MM.1S (cell line): ENCODE results near the gene CARD10.
A peak's percentile ranks its signal among the peaks of the same experiment; 100 is the strongest.

Experiments
- DNase-seq: peaks from one replicate; pipeline ENCODE4 v3.0.0-alpha.2; 2015
- H2AFZ ChIP-seq: fragments of 300-600 bp; sonication (generic); 2 replicates; pipeline ENCODE4 v1.6.0; 2016; ENCODE audit warnings: antibody characterized with exemption, low read length
- H3F3A ChIP-seq: fragments of 300-600 bp; sonication (generic); 2 replicates; pipeline ENCODE4 v1.6.1; 2016; ENCODE audit warnings: mild to moderate bottlenecking, antibody characterized with exemption, low read length, moderate library complexity, mixed read lengths; ENCODE audit not compliant: insufficient read depth
- H3K27ac ChIP-seq: fragments of 300-600 bp; sonication (generic); 2 replicates; pipeline ENCODE4 v1.5.1; 2016; ENCODE audit warnings: mild to moderate bottlenecking, low read length
- H3K27me3 ChIP-seq: fragments of 300-600 bp; sonication (generic); replicated peaks from 2 replicates; pipeline ENCODE4 v1.6.0; 2016; ENCODE audit warnings: low read length; ENCODE audit not compliant: insufficient read depth
- H3K36me3 ChIP-seq: fragments of 300-600 bp; sonication (generic); replicated peaks from 2 replicates; pipeline ENCODE4 v1.6.1; 2016; ENCODE audit warnings: mild to moderate bottlenecking, low read length, mixed read lengths; ENCODE audit not compliant: insufficient read depth
- H3K4me1 ChIP-seq: fragments of 300-600 bp; sonication (generic); 2 replicates; pipeline ENCODE4 v1.6.1; 2016; ENCODE audit warnings: low read length, mixed read lengths
- H3K4me2 ChIP-seq: fragments of 300-600 bp; sonication (generic); 2 replicates; pipeline ENCODE4 v1.6.0; 2016; ENCODE audit warnings: low read depth, low read length
- H3K4me3 ChIP-seq: fragments of 300-600 bp; sonication (generic); 2 replicates; pipeline ENCODE4 v1.5.1; 2016; ENCODE audit warnings: low read length, mixed read lengths
- H3K79me2 ChIP-seq: fragments of 300-600 bp; sonication (generic); 2 replicates; pipeline ENCODE4 v1.6.1; 2016; ENCODE audit warnings: mixed run types, low read length, mixed read lengths
- H3K9ac ChIP-seq: fragments of 300-600 bp; sonication (generic); 2 replicates; pipeline ENCODE4 v1.6.1; 2016; ENCODE audit warnings: low read length, mixed read lengths
- H3K9me2 ChIP-seq: fragments of 300-600 bp; sonication (generic); replicated peaks from 2 replicates; pipeline ENCODE4 v1.6.1; 2016; ENCODE audit warnings: mild to moderate bottlenecking, low read length, mixed read lengths; ENCODE audit not compliant: insufficient read depth
- H3K9me3 ChIP-seq: fragments of 300-600 bp; sonication (generic); replicated peaks from 2 replicates; pipeline ENCODE4 v1.6.1; 2016; ENCODE audit warnings: mild to moderate bottlenecking, low read length, mixed read lengths; ENCODE audit not compliant: insufficient read depth
- H4K20me1 ChIP-seq: fragments of 300-600 bp; sonication (generic); 2 replicates; pipeline ENCODE4 v1.6.1; 2016; ENCODE audit warnings: mild to moderate bottlenecking, low read length, moderate library complexity, mixed read lengths; ENCODE audit not compliant: insufficient read depth
- CTCF ChIP-seq: fragments of 300-600 bp; sonication (generic); IDR thresholded peaks from 2 replicates; pipeline ENCODE4 v1.5.1; 2016; ENCODE audit warnings: antibody characterized with exemption, low read length, mixed read lengths
- EZH2 ChIP-seq: fragments of 300-600 bp; sonication (generic); optimal IDR thresholded peaks from 2 replicates; pipeline ENCODE3; 2017; ENCODE audit warnings: low read depth, mild to moderate bottlenecking, antibody characterized with exemption, low read length, mixed read lengths
- EZH2phosphoT487 ChIP-seq: fragments of 300-600 bp; sonication (generic); IDR thresholded peaks from 2 replicates; pipeline ENCODE4 v1.6.1; 2018; ENCODE audit warnings: antibody characterized with exemption, low read length

Gene CARD10

GRCh38 chr22:37564111-37564711 is 45.0 kb upstream of the CARD10 start:
- Histone ChIP-seq H3K27ac (no peak overlapping the region), H3K9ac (no peak overlapping the region)

GRCh38 chr22:37563153-37564081 is 44.2 kb upstream of the CARD10 start:
- no peak overlapping the region for H3K4me2 ChIP-seq
- no peaks in the 10 kb centered on the region for H3K79me2 ChIP-seq
- peaks cover 19% of the 10 kb centered on the region for H3K4me1 ChIP-seq
- no peaks in the 10 kb centered on the region for H3K9me2 ChIP-seq
- no peak overlapping the region for H3K9ac ChIP-seq
- H3K27me3 ChIP-seq, result peaks cover 36% of the 10 kb centered on the region
- no peak overlapping the region for H3K4me3 ChIP-seq
- no peaks in the 10 kb centered on the region for H3K9me3 ChIP-seq
- no peaks in the 10 kb centered on the region for H4K20me1 ChIP-seq
- no peaks in the 10 kb centered on the region for H3K36me3 ChIP-seq
- TF ChIP-seq EZH2 (no peak), CTCF (no peak), EZH2phosphoT487 (no peak)
- H3K27ac ChIP-seq, result no peak overlapping the region
- H3F3A ChIP-seq, result no peaks in the 10 kb centered on the region
- no peak overlapping the region for H2AFZ ChIP-seq
- no peak for DNase-seq

More at GRCh38 chr22:37564111-37564711, 45.0 kb upstream of the CARD10 start:
- H3K79me2 ChIP-seq, result no peaks in the 10 kb centered on the region
- no peaks in the 10 kb centered on the region for H3K36me3 ChIP-seq
- TF ChIP-seq EZH2phosphoT487, result no peak
- TF ChIP-seq CTCF, result no peak
- TF ChIP-seq EZH2, result no peak
- peaks cover 19% of the 10 kb centered on the region for H3K4me1 ChIP-seq
- no peak overlapping the region for H3K4me3 ChIP-seq
- H3K9me3 ChIP-seq, result no peaks in the 10 kb centered on the region
- no peak overlapping the region for H2AFZ ChIP-seq
- H3K4me2 ChIP-seq, result no peak overlapping the region
- no peak for DNase-seq
- no peaks in the 10 kb centered on the region for H3K9me2 ChIP-seq
- no peaks in the 10 kb centered on the region for H3F3A ChIP-seq
- peaks cover 28% of the 10 kb centered on the region for H3K27me3 ChIP-seq
- H4K20me1 ChIP-seq, result no peaks in the 10 kb centered on the region

GRCh38 chr22:37562049-37562875 is 43.0 kb upstream of the CARD10 start:
- no peaks in the 10 kb centered on the region for H3F3A ChIP-seq
- H3K4me2 ChIP-seq, result peak overlapping the region; percentile 33; the same call in 1 of the 2 replicates
- H3K36me3 ChIP-seq, result no peaks in the 10 kb centered on the region
- TF ChIP-seq EZH2phosphoT487, result no peak
- TF ChIP-seq CTCF, result no peak
- no peak for TF ChIP-seq EZH2
- peaks cover 19% of the 10 kb centered on the region for H3K4me1 ChIP-seq
- H3K27me3 ChIP-seq, result peaks cover 45% of the 10 kb centered on the region
- no peaks in the 10 kb centered on the region for H3K79me2 ChIP-seq
- H4K20me1 ChIP-seq, result no peaks in the 10 kb centered on the region
- H3K9ac ChIP-seq, result no peak overlapping the region
- peak overlapping the region; percentile 53; the same call in 1 of the 2 replicates for H2AFZ ChIP-seq
- no peaks in the 10 kb centered on the region for H3K9me2 ChIP-seq
- H3K9me3 ChIP-seq, result no peaks in the 10 kb centered on the region
- DNase-seq, result no peak
- no peak overlapping the region for H3K4me3 ChIP-seq
- H3K27ac ChIP-seq, result no peak overlapping the region
